OCI-LY3 (cell line): ENCODE results near the gene CCDC172.

Source experiments
- EZH2phosphoT487 ChIP-seq: fragments of 200-600 bp; shearing (Covaris generic); IDR thresholded peaks from 2 replicates; pipeline ENCODE4 v1.6.1; 2018; ENCODE audit warnings: antibody characterized with exemption, mixed run types, low read depth
- TF ChIP-seq, protein P1 (sequence below): fragments of 200-600, 300-600 bp; sonication (generic); IDR thresholded peaks from 2 replicates; pipeline ENCODE4 v1.5.1; 2014; ENCODE audit warnings: antibody characterized with exemption, low read length, low read depth

DNA sequence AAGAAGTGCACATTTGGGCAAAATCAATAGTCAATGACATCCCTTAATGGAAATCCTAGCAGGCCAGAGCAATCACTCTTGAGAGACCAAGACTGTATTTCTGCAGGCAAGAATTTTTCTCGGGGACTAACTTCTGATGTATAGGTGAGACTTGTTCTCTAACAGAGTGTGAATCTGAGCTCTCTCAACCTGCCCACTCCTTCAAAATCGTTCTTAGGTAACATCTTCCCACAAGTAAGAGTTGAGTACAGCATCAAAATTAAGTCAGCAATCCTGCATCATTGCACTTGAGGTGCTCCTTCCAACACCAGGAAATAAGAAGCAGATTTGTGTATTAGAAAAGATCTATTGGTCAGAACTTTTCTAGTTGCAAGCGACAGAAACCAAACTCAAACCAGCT, 25.7 kb upstream of the CCDC172 start:
- TF ChIP-seq, protein P1, sequence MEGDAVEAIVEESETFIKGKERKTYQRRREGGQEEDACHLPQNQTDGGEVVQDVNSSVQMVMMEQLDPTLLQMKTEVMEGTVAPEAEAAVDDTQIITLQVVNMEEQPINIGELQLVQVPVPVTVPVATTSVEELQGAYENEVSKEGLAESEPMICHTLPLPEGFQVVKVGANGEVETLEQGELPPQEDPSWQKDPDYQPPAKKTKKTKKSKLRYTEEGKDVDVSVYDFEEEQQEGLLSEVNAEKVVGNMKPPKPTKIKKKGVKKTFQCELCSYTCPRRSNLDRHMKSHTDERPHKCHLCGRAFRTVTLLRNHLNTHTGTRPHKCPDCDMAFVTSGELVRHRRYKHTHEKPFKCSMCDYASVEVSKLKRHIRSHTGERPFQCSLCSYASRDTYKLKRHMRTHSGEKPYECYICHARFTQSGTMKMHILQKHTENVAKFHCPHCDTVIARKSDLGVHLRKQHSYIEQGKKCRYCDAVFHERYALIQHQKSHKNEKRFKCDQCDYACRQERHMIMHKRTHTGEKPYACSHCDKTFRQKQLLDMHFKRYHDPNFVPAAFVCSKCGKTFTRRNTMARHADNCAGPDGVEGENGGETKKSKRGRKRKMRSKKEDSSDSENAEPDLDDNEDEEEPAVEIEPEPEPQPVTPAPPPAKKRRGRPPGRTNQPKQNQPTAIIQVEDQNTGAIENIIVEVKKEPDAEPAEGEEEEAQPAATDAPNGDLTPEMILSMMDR = no peak
- TF ChIP-seq EZH2phosphoT487 = no peak
